PFSK-1 (cell line): ENCODE measurements around the gene SBF1.

Experiments
- FOXP2 ChIP-seq: optimal IDR thresholded peaks from 2 replicates; pipeline ENCODE3; 2011; ENCODE audit warnings: borderline replicate concordance, control low read depth, inconsistent platforms; ENCODE audit not compliant: insufficient read depth; ENCODE audit errors: extremely low read length, extremely low read depth
- POLR2AphosphoS5 ChIP-seq: IDR thresholded peaks from 2 replicates; pipeline ENCODE4 v1.6.1; 2012; ENCODE audit warnings: low read depth, mild to moderate bottlenecking, control low read depth, low read length, moderate library complexity
- SIN3A ChIP-seq: IDR thresholded peaks from 2 replicates; pipeline ENCODE4 v1.6.1; 2012; ENCODE audit warnings: mild to moderate bottlenecking, low read length, moderate library complexity, borderline replicate concordance; ENCODE audit not compliant: insufficient read depth
- TAF1 ChIP-seq: IDR thresholded peaks from 2 replicates; pipeline ENCODE4 v1.6.1; 2012; ENCODE audit warnings: low read length, control low read depth, borderline replicate concordance; ENCODE audit not compliant: insufficient read depth
- TF ChIP-seq, protein P1 (sequence below), 2 experiments: IDR thresholded peaks; 2 replicates each; pipeline versions ENCODE4 v1.6.1 to v1.8.0; 2011 to 2012; ENCODE audit warnings: low read depth in 2 of 2, low read length in 2 of 2, control low read depth in 1 of 2, inconsistent platforms in 1 of 2, mild to moderate bottlenecking in 1 of 2, moderate library complexity in 1 of 2; ENCODE audit not compliant: insufficient read depth in 1 of 2

The SBF1 gene

GRCh38 chr22:50436015-50436830 lies 38.6 kb downstream of the SBF1 start:
- no peak for TF ChIP-seq TAF1
- TF ChIP-seq FOXP2: no peak
- TF ChIP-seq SIN3A: no peak
- TF ChIP-seq POLR2AphosphoS5: no peak
- TF ChIP-seq, protein P1, sequence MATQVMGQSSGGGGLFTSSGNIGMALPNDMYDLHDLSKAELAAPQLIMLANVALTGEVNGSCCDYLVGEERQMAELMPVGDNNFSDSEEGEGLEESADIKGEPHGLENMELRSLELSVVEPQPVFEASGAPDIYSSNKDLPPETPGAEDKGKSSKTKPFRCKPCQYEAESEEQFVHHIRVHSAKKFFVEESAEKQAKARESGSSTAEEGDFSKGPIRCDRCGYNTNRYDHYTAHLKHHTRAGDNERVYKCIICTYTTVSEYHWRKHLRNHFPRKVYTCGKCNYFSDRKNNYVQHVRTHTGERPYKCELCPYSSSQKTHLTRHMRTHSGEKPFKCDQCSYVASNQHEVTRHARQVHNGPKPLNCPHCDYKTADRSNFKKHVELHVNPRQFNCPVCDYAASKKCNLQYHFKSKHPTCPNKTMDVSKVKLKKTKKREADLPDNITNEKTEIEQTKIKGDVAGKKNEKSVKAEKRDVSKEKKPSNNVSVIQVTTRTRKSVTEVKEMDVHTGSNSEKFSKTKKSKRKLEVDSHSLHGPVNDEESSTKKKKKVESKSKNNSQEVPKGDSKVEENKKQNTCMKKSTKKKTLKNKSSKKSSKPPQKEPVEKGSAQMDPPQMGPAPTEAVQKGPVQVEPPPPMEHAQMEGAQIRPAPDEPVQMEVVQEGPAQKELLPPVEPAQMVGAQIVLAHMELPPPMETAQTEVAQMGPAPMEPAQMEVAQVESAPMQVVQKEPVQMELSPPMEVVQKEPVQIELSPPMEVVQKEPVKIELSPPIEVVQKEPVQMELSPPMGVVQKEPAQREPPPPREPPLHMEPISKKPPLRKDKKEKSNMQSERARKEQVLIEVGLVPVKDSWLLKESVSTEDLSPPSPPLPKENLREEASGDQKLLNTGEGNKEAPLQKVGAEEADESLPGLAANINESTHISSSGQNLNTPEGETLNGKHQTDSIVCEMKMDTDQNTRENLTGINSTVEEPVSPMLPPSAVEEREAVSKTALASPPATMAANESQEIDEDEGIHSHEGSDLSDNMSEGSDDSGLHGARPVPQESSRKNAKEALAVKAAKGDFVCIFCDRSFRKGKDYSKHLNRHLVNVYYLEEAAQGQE (IDR thresholded peaks at IDR 0.05; ENCODE audit: insufficient read depth in 1 of 2, low read depth in 2 of 2, low read length in 2 of 2): no peak

DNA sequence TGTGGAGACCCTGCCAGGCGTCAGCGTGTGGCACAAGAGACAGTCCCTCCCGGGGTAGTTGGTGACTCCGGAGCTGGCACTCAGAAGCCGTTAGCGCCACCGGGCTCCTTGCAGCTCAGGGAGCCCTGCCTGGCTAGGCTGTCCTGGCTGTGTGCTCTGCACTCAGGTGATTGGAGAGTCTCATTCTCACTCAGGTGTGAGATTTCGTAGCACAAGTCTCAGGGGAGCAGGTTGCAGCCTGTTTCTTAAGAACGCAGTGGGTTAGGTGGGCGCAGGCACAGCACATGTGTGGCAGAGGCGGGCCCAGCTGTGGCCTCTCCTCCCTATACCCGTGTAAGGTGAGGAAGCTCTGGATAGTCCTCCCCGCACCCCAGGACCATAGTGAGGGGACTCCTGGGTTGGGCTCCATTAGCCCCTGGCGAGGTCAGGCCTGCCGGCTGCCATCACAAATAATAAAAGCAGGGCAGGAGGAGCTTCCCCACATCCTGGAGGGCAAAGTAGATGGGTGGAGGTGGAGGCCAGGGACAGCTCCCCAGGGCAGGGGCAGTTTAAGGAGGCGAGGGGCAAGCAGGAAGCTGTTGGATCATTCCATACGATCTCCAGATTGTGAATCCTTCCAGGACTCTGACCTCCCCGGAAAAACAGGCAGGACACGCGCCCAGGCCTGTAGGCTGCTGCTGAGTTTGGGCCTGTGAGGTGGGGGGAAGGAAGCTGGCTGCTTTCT lies 39.4 kb downstream of the SBF1 start:
- TF ChIP-seq TAF1: no peak
- TF ChIP-seq SIN3A: no peak
- TF ChIP-seq FOXP2: no peak
- TF ChIP-seq POLR2AphosphoS5: no peak
- TF ChIP-seq, protein P1 (IDR thresholded peaks at IDR 0.05; ENCODE audit: insufficient read depth in 1 of 2, low read depth in 2 of 2, low read length in 2 of 2): no peak

DNA sequence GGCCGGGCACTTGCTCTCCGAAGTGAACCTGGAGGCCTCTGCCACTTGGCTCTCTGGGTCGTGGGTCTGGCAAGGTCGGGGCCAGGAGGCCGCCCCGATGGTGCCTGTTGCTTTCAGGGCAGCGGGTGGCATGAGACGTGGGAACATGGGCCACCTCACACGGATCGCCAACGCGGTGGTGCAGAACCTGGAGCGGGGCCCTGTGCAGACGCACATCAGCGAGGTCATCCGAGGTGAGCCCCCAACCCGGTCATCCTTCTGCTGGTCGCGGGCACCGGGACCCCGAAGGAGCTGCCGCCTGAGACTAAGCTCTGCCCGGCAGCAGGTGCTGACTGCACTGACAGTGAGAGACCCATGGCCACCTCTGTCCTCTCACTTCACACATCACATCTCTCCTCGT lies 40.0 kb downstream of the SBF1 start:
- TF ChIP-seq TAF1: no peak
- TF ChIP-seq, protein P1 (IDR thresholded peaks at IDR 0.05; ENCODE audit: insufficient read depth in 1 of 2, low read depth in 2 of 2, low read length in 2 of 2): no peak
- TF ChIP-seq FOXP2: no peak
- no peak for TF ChIP-seq POLR2AphosphoS5
- no peak for TF ChIP-seq SIN3A

DNA sequence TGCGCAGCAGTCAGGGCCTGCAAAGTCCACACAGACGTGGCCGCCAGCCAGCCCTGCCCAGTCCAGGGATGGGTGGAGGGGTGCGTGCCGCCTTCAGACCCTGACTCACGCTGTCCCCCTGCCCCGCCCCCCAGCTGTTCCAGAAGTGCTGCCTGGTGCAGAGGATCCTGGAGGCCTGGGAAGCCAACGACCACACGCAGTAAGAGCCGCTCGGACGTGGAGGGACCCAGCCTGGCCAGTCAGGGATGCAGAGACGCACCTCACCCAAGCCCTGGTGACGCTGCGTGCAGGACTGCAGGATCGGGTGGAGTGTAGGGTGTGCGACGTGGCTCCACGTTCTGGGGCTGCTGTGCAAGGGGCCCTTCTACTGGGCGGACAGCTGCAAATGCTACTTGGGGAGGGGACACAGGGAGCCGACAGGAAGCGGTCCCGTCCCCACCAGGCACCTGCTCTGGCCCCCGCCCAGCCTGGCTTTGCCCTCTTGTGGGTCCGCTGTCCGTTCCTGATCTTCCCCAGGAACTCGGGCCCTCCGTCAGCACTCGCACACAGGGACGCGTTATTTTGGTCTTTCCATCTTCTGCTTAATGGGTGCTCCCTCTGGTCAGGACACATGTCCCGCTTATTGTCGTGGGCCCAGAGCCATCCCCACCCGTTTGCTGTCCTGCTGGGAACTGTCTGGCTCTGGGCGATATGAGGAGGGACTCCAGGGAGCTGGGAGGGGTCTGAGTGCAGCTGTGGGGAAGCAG lies 42.5 kb downstream of the SBF1 start:
- TF ChIP-seq, protein P1 (IDR thresholded peaks at IDR 0.05; ENCODE audit: insufficient read depth in 1 of 2, low read depth in 2 of 2, low read length in 2 of 2): no peak
